ENCODE data around the gene PHLDB2. TPM values are rescaled to one million over a fixed set of nuclear protein-coding genes. Genes with fewer than 3 reads are reported as not detected.

PHLDB2 gene
- total RNA-seq, 2 donors from 2014 or later = 29.0 to 31.2 TPM

- DNase-seq (no peak), ATAC-seq (no peak)
- intact Hi-C loops (cut with DNase I) = no loop called here
Measured at GRCh38 chr3:112003321-112004080, 144.4 kb downstream of the PHLDB2 start.

- ATAC-seq (no peak), DNase-seq (no peak)
- intact Hi-C loops (cut with DNase I) = no loop called here
Measured at GRCh38 chr3:112004187-112004586, 145.1 kb downstream of the PHLDB2 start.

GRCh38 chr3:112004669-112005068 is 145.6 kb downstream of the PHLDB2 start:
- intact Hi-C loops (cut with DNase I) = no loop called here
- ATAC-seq = no peak
- DNase-seq = no peak

- DNase-seq (no peak), ATAC-seq (no peak)
- intact Hi-C loops (cut with DNase I) = no loop called here
Measured at GRCh38 chr3:112005091-112005672, 146.1 kb downstream of the PHLDB2 start.

- ATAC-seq = peak in 1 of 2 donors; percentile 64
- intact Hi-C loops (cut with DNase I) = no loop called here
- no peak for DNase-seq
Measured at GRCh38 chr3:112007633-112008032, 148.6 kb downstream of the PHLDB2 start.

GRCh38 chr3:112009670-112010069 is 150.6 kb downstream of the PHLDB2 start:
- intact Hi-C loops (cut with DNase I) = no loop called here
- ATAC-seq (no peak), DNase-seq (no peak)

GRCh38 chr3:112010636-112011035 is 151.6 kb downstream of the PHLDB2 start:
- DNase-seq (no peak), ATAC-seq (no peak)
- intact Hi-C loops (cut with DNase I) = no loop called here

GRCh38 chr3:112011376-112011940 is 152.4 kb downstream of the PHLDB2 start:
- no peak for DNase-seq
- intact Hi-C loops (cut with DNase I) = no loop called here
- no peak for ATAC-seq

- DNase-seq = no peak
- intact Hi-C loops (cut with DNase I) = loop anchor here in 1 of 2 donors (2.0 kb wide), 2 partner anchors 294 to 344 kb away; no protein-coding TSS in a partner anchor
- ATAC-seq = peak in 1 of 2 donors; percentile 14
Measured at GRCh38 chr3:112012205-112012992, 153.3 kb downstream of the PHLDB2 start.

GRCh38 chr3:112013058-112013783 is 154.2 kb downstream of the PHLDB2 start:
- peak; percentile 79 to 86 for ATAC-seq
- peak; percentile 67 for DNase-seq
- intact Hi-C loops (cut with DNase I) = loop anchor here in 1 of 2 donors (2.0 kb wide), 2 partner anchors 294 to 344 kb away; no protein-coding TSS in a partner anchor

GRCh38 chr3:112013784-112014143 is 154.7 kb downstream of the PHLDB2 start:
- DNase-seq (no peak), ATAC-seq (no peak)
- intact Hi-C loops (cut with DNase I) = loop anchor here in 1 of 2 donors (2.0 kb wide), 2 partner anchors 295 to 345 kb away; no protein-coding TSS in a partner anchor

GRCh38 chr3:112017091-112017490 is 158.0 kb downstream of the PHLDB2 start:
- no peak for DNase-seq
- no peak for ATAC-seq
- intact Hi-C loops (cut with DNase I) = no loop called here

- intact Hi-C loops (cut with DNase I) = no loop called here
- no peak for DNase-seq
- no peak for ATAC-seq
Measured at GRCh38 chr3:112018712-112019111, 159.6 kb downstream of the PHLDB2 start.

GRCh38 chr3:112019716-112020115 is 160.7 kb downstream of the PHLDB2 start:
- intact Hi-C loops (cut with DNase I) = no loop called here
- ATAC-seq (no peak), DNase-seq (no peak)

- intact Hi-C loops (cut with DNase I) = no loop called here
- ATAC-seq = no peak
- DNase-seq = no peak
Measured at GRCh38 chr3:112020674-112021085, 161.6 kb downstream of the PHLDB2 start.
